SIG-M5 (cell line): ENCODE data around the gene DOK3.

Experiments
- DNase-seq: peaks from one replicate; lab custom pipeline; 2025; lab: John Stamatoyannopoulos, UW

DOK3 gene

GRCh38 chr5:177509381-177509951 lies at the start of gene DOK3:
TSS of gene DOK3 (minus strand) at chr5:177509826. CDS start at chr5:177509540, 286 bp downstream.
- DNase-seq = no peak

GRCh38 chr5:177557796-177558195 lies 48.2 kb upstream of the DOK3 start:
- no peak for DNase-seq

- no peak for DNase-seq
These were observed 47.5 kb upstream of the DOK3 start for GRCh38 chr5:177557041-177557647.

DNA sequence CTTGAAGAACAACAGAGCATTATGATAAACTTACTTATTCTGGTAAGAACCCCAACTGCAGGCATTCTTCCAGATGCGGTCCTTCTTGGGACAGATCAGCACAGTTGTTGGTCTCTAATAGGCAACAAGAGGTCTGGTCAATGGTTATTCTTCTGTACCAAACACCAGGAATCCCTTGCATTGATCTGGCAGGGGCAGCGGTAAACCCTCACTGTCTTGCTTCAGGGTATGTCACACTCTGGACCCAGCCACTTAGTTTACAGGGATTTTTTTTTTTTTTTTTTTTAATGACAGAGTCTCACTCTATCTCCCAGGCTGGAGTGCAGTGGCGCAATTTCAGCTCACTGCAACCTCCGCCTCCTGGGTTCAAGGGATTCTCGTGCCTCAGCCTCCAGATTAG lies 46.0 kb upstream of the DOK3 start:
- no peak for DNase-seq

GRCh38 chr5:177555228-177555627 lies 45.6 kb upstream of the DOK3 start:
- DNase-seq = no peak

DNA sequence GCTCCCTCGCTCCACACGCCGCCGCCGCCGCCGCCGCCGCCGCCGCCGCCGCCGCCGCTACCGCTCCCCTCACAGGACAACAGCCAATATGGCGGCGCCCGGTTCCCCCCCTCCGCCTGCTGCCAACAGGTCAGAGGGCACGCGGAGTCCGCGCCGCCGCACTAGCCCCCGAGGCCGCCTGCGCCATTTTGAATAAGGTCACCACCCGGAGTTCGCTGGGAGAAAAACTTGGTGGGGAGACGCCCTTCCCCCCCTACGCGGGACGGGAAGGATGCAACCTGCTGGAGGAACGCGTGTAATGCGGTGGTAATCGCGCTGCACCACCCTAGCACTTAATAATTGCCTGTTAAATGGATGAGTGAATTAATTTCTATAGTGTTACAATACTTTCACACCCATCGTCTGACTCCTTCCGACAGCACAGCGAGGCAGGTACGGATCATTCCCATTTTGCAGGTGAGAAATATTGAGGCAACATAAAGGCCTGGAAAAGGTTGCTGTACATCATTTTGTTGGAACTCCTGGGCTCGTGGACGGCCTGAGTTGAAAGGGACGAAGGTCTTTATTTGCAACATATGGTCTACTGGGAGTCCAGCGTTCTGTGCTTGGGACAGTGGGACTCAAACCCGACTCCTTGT lies 45.0 kb upstream of the DOK3 start, which contains the start of gene FAM193B:
FAM193B (minus strand) TSS at position 90 of the 638 bp plus-strand sequence. CDS start 105 bp downstream, outside the sequence.
- DNase-seq = no peak

- no peak for DNase-seq
These were observed 44.2 kb upstream of the DOK3 start for GRCh38 chr5:177553671-177554429.

GRCh38 chr5:177552839-177553455 lies 43.3 kb upstream of the DOK3 start:
- DNase-seq = no peak

- DNase-seq = no peak
These were observed 40.5 kb upstream of the DOK3 start for GRCh38 chr5:177550122-177550521.

GRCh38 chr5:177548495-177548894 lies 38.9 kb upstream of the DOK3 start:
- DNase-seq = no peak

GRCh38 chr5:177547736-177548135 lies 38.1 kb upstream of the DOK3 start:
- no peak for DNase-seq

- DNase-seq = peak; percentile 27
These were observed 36.7 kb upstream of the DOK3 start for GRCh38 chr5:177546258-177546741.

- peak; percentile 26 for DNase-seq
These were observed 36.0 kb upstream of the DOK3 start for GRCh38 chr5:177545487-177546257.

DNA sequence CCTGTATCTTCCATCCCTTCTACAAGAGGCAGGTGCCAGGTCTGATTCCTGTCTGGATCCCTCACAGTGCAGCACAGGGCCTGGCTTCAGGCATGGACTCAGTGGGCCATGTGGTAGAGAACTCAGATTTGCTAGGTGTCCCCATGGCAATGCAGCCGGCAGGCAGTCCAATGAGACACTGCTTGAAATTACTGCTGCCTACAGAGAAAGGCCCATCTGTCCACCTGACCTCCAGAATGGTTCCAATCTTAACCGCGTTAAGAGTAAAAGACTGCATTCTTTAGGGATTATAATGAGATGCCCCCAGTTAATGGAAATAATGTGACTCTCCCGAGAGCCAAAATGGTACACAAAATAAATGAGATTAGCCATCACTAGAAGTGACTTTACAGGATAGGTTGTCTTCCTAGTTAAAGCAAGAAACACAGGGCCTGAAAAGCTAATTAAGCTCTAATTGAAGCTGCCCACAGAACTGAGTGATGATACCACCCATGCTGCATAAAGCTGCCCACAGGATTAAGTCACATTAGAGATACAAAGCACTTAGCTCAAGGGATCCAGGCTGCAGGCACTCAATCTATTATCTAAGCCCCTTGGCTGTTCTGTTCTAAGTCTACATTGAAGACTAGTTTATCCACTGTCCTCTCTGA lies 33.3 kb upstream of the DOK3 start:
- no peak for DNase-seq

GRCh38 chr5:177540438-177540837 lies 30.8 kb upstream of the DOK3 start:
- no peak for DNase-seq

DNA sequence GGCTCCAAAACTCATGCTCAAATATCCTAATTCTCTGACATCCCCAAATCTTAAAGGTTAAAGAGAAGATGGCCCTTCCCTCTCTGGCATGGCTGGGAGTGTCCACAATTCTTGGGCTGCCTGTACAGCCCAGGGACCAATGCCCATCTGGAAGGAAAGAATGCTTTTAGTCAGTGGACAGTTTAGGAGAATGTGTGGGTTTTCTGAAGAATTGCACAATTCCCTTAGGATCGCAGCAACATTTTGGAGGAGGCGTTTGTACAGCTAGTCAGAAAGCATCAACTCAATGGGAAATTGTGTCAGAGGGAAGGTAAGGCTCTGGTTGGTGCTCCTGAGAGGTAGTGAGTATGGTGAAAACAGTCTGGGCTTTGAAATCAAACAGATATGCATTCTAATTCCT lies 29.8 kb upstream of the DOK3 start:
- DNase-seq = no peak

GRCh38 chr5:177538876-177539275 lies 29.2 kb upstream of the DOK3 start:
- DNase-seq = no peak

GRCh38 chr5:177537389-177538361 lies 28.0 kb upstream of the DOK3 start:
- no peak for DNase-seq

- no peak for DNase-seq
These were observed 26.8 kb upstream of the DOK3 start for GRCh38 chr5:177536386-177536785.

DNA sequence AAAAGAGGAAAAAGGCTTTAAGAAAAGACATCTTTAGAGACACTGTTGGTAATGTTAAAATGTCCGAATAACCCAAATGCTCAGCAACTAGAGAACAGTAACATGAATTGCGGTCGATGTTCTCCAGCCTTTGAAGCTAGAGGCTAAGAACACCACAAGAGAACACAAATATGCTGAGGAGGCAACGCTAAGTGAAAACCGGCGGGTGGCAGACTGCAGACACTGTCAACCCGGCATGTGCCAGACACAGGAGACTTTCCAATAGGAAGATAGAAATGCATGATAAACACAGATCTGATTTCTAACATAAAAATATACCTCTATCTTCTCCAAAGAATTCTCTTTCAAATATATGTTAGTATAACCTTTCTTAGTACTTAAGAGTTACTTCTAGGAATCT lies 25.5 kb upstream of the DOK3 start:
- no peak for DNase-seq
